Smooth muscle cell (in vitro differentiated cells): Measurements from ENCODE around the gene DLST. TPM values are rescaled to one million over a fixed set of nuclear protein-coding genes. Genes with fewer than 3 reads are reported as not detected.

ENCODE experiments used
- DNase-seq: peaks from one replicate; lab custom pipeline; 2025; ENCODE audit not compliant: unreplicated experiment; lab: John Stamatoyannopoulos, UW
- H2AFZ ChIP-seq: fragments of 200-600 bp; sonication (generic); 2 replicates; pipeline ENCODE4 v1.6.0; 2016; ENCODE audit warnings: antibody characterized with exemption, low read depth, mild to moderate bottlenecking
- H3F3A ChIP-seq: fragments of 200-600 bp; sonication (generic); 2 replicates; pipeline ENCODE4 v1.6.0; 2017; ENCODE audit warnings: antibody characterized with exemption, low read depth
- H3K27ac ChIP-seq: fragments of 200-600 bp; sonication (generic); 2 replicates; pipeline ENCODE4 v1.5.1; 2016; ENCODE audit warnings: low read depth, mild to moderate bottlenecking
- H3K27me3 ChIP-seq: fragments of 200-600 bp; sonication (generic); 2 replicates; pipeline ENCODE4 v1.6.1; 2016; ENCODE audit warnings: low read depth, mild to moderate bottlenecking
- H3K36me3 ChIP-seq: fragments of 200-600 bp; sonication (generic); 2 replicates; pipeline ENCODE4 v1.5.1; 2016; ENCODE audit warnings: low read depth
- H3K4me1 ChIP-seq: fragments of 200-600 bp; sonication (generic); 2 replicates; pipeline ENCODE4 v1.5.1; 2016; ENCODE audit warnings: low read depth
- H3K4me2 ChIP-seq: fragments of 200-600 bp; sonication (generic); 2 replicates; pipeline ENCODE4 v1.6.0; 2016; ENCODE audit warnings: mild to moderate bottlenecking
- H3K4me3 ChIP-seq: fragments of 200-600 bp; sonication (generic); 2 replicates; pipeline ENCODE4 v1.5.1; 2016; ENCODE audit warnings: mild to moderate bottlenecking
- H3K79me2 ChIP-seq: fragments of 200-600 bp; sonication (generic); 2 replicates; pipeline ENCODE4 v1.6.0; 2016; ENCODE audit warnings: low read depth, mild to moderate bottlenecking
- H3K9ac ChIP-seq: fragments of 200-600 bp; sonication (generic); 2 replicates; pipeline ENCODE4 v1.6.0; 2016; ENCODE audit warnings: low read depth
- H3K9me3 ChIP-seq: fragments of 200-600 bp; sonication (generic); replicated peaks from 2 replicates; pipeline ENCODE4 v1.5.1; 2016; ENCODE audit warnings: low read depth
- H4K20me1 ChIP-seq: fragments of 200-600 bp; sonication (generic); 2 replicates; pipeline ENCODE4 v1.6.0; 2016; ENCODE audit warnings: low read depth
- WGBS: methylation state at CpG from one replicate; pipeline ENCODE4 v1.1.7; 2016; ENCODE audit warnings: low lambda C conversion rate; 5-methylcytosine and 5-hydroxymethylcytosine counted together
- polyA plus RNA-seq: library from polyadenylated mRNA; unstranded; fragments of >200 nt; fragmentation: Nextera tagmentation; extraction: Ambion mirVana; gene quantifications from 2 replicates; pipeline ENCODE4 v1.2.1, GENCODE V29; 2016
- total RNA-seq: library from RNA; depleted of rRNA; stranded (reverse); fragments of >200 nt; gene quantifications from 2 replicates; pipeline ENCODE4 v1.2.3, GENCODE V29; 2014
- TF ChIP-seq, protein P1 (sequence below): fragments of 200-600 bp; sonication (generic); IDR thresholded peaks from 2 replicates; pipeline ENCODE4 v1.5.1; 2017; ENCODE audit warnings: borderline replicate concordance, mild to moderate bottlenecking, antibody characterized with exemption; ENCODE audit not compliant: insufficient read depth, poor library complexity, severe bottlenecking

Gene DLST
- total RNA-seq (45.1 and 46.9 TPM in 2 replicates), polyA plus RNA-seq (4.9 and 7.8 TPM in 2 replicates)

DNA sequence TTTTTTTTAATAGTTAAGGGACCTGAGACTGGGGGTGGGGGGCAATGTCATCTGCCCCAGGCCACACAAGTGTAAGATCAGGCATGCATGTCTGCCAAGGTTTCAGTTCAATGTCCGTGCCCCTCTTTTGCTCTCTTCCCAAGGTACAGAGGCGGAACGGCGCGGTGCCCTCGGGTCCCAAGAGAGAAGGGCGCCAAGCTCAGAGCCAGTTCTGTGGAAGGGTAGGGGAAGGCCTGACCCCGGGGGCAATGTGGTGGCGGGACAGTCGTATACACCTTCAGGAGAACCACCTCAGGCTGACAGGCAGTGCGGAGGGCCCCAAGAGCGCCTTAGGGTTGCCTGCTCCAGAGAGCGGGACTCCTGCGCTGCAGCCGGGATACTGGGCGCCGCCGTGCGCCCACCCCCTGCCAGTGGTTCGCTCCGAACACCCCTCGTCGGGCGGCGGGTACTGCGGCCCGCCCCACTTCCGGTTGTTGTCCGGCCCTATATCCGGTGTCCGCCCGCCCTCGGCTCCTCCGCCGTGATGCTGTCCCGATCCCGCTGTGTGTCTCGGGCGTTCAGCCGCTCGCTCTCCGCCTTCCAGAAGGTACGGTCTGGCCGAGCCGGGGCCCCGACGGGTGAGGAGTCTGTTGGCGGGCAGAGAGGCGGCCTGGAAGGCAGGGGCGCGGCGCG, at the start of gene DLST:
Gene DLST (plus strand): TSS at position 486 of the 672 bp plus-strand sequence. CDS start 38 bp downstream, at position 524.
- DNase-seq, result peak; percentile 60
- peak within 1 kb of the TSS; percentile 87 for H3K9ac ChIP-seq
- H3K79me2 ChIP-seq, result peaks cover 43% of the 10 kb centered on the region

DNA sequence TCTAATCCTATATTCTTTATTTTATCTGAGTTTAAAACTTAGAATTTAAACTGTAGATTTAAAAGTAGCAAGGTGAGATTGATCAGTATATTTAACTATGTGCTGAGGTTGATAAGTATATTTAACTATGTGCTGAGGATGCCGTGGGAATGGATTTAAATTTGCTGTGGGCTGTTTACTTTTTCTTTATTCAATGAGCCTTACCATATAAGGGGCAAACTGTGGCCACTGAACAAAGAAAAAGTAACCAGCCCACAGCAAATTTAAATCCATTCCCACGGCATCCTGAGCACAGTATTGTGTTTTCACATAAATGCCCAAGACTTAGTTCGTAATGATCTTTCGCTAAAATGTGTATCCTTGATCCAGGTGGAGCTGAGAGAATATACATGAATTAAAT, 48.9 kb upstream of the DLST start:
- Histone ChIP-seq H3K4me1 (no peaks in the 10 kb centered on the region), H3K9me3 (no peaks in the 10 kb centered on the region), H3K36me3 (peaks cover 10% of the 10 kb centered on the region), H3F3A (no peaks in the 10 kb centered on the region), H4K20me1 (no peaks in the 10 kb centered on the region), H3K9ac (no peak overlapping the region), H3K27ac (no peak overlapping the region), H3K27me3 (no peaks in the 10 kb centered on the region), H3K4me2 (no peak overlapping the region), H2AFZ (no peak overlapping the region), H3K4me3 (no peak overlapping the region), H3K79me2 (no peaks in the 10 kb centered on the region)
- DNase-seq, result no peak
- TF ChIP-seq, protein P1, sequence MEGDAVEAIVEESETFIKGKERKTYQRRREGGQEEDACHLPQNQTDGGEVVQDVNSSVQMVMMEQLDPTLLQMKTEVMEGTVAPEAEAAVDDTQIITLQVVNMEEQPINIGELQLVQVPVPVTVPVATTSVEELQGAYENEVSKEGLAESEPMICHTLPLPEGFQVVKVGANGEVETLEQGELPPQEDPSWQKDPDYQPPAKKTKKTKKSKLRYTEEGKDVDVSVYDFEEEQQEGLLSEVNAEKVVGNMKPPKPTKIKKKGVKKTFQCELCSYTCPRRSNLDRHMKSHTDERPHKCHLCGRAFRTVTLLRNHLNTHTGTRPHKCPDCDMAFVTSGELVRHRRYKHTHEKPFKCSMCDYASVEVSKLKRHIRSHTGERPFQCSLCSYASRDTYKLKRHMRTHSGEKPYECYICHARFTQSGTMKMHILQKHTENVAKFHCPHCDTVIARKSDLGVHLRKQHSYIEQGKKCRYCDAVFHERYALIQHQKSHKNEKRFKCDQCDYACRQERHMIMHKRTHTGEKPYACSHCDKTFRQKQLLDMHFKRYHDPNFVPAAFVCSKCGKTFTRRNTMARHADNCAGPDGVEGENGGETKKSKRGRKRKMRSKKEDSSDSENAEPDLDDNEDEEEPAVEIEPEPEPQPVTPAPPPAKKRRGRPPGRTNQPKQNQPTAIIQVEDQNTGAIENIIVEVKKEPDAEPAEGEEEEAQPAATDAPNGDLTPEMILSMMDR, result no peak
- WGBS, result 95% methylated on average over 4 of the region's 4 CpGs

More for the DNA sequence above, at the start of gene DLST:
- H3K4me3 ChIP-seq, result peak within 1 kb of the TSS; percentile 76
- no peaks in the 10 kb centered on the region for H3K36me3 ChIP-seq
- H3K9me3 ChIP-seq, result no peaks in the 10 kb centered on the region
- H3K27ac ChIP-seq, result peak within 1 kb of the TSS; percentile 75
- TF ChIP-seq, protein P1, result no peak
- H3K4me2 ChIP-seq, result peak within 1 kb of the TSS; percentile 93
- H3K27me3 ChIP-seq, result no peaks in the 10 kb centered on the region
- peaks cover 19% of the 10 kb centered on the region for H3K4me1 ChIP-seq
- peaks cover 44% of the 10 kb centered on the region for H4K20me1 ChIP-seq
- peaks cover 30% of the 10 kb centered on the region for H3F3A ChIP-seq
- 1% methylated on average over 38 of the region's 53 CpGs for WGBS
- peak within 1 kb of the TSS; percentile 49 for H2AFZ ChIP-seq

DNA sequence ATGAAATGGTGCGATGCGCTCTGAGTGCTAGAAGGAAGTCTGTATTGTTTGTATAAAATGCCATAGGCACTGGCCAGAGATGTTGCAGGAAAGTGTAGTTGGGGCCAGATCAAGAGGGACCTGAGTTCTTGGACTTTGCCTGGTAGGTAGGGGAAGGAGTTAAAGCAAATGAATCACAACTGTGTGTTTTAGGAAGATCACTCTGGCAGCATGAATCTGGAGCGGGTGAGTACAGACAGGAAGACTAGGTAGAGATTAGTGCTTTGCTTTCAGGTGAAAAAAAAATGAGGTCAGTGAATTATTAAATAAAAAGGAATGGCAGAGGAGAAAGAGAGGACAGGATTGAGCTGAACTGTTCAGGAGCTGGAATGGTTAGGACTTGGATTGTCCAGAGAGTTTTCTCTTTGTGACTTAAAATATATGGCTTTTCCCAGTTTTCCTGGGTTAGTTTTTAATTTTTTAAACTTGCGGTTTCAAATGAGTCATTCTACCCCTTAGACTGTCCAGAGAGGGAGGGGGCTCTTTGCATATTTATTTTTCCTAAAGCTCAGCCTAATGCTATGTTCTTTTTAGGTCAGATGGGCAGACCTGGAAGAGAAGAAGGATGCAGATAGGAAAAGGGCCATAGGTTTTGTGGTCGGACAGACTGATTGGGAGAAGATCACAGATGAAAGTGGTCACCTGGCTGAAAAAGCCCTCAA, 46.9 kb upstream of the DLST start:
- Histone ChIP-seq H3K79me2 (no peaks in the 10 kb centered on the region), H3K9me3 (no peaks in the 10 kb centered on the region), H3K4me3 (no peak overlapping the region), H3K36me3 (peaks cover 6% of the 10 kb centered on the region), H3K4me1 (no peaks in the 10 kb centered on the region), H2AFZ (no peak overlapping the region), H3K9ac (no peak overlapping the region), H3F3A (no peaks in the 10 kb centered on the region), H3K27me3 (no peaks in the 10 kb centered on the region), H3K4me2 (peak overlapping the region; percentile 18), H3K27ac (peak overlapping the region; percentile 47), H4K20me1 (no peaks in the 10 kb centered on the region)
- TF ChIP-seq, protein P1, result no peak
- 90% methylated on average over 4 of the region's 5 CpGs for WGBS
- DNase-seq, result no peak
